Stimulated activated memory B cell treated with anti-CD40 and anti-IgM and Interleukin-4, amounts not matched to agents 10 μg/mL and 1 μg/mL and 100 μg/mL, for 72 hours (primary cell): ENCODE results near the gene AK5.
"Not testable (repeated sequence)": the region's sequence is repeated elsewhere in the genome, so short reads cannot be mapped to it uniquely, and the experiment has no call there.

ENCODE experiments used
- ATAC-seq: fragments of 150-1000 bp; cut with Tn5 transposase; 2 replicates; pipeline ENCODE4 v1.10.0; 2021
- H3K27ac Mint-ChIP-seq: one replicate; pipeline ENCODE4 v1.8.0; 2022; ENCODE audit warnings: mild to moderate bottlenecking, mixed read lengths
- H3K27me3 Mint-ChIP-seq: one replicate; pipeline ENCODE4 v1.8.0; 2022; ENCODE audit warnings: mixed read lengths
- H3K36me3 Mint-ChIP-seq: one replicate; pipeline ENCODE4 v1.8.0; 2022; ENCODE audit warnings: mixed read lengths
- H3K4me1 Mint-ChIP-seq: one replicate; pipeline ENCODE4 v1.8.0; 2022; ENCODE audit warnings: mixed read lengths
- H3K4me3 Mint-ChIP-seq: one replicate; pipeline ENCODE4 v1.8.0; 2022; ENCODE audit warnings: mild to moderate bottlenecking, moderate library complexity, mixed read lengths
- H3K9me3 Mint-ChIP-seq: one replicate; pipeline ENCODE4 v1.8.0; 2022; ENCODE audit warnings: mixed read lengths

AK5 gene

DNA sequence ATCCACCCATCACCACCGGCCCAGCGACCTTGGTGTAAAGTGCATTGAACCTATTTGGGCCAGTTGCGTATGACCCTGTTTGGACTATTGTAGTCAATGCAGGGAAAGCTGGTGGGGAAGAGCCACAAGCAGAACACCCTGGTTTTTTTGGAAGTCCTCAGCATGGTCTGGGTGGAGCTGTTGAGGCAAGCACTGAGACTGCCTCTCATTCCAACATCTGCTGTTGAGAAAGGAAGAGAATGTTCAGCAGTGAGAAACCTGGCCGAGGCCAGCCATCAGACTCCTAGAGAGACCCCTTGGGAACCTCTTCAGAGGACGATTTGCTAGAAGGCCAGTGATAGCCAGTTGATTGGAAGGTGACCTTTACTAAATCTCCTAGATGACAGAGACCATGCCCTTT lies 217.6 kb downstream of the AK5 start:
- H3K36me3 Mint-ChIP-seq, result no peaks in the 10 kb centered on the region
- no peak overlapping the region for H3K4me3 Mint-ChIP-seq
- H3K27ac Mint-ChIP-seq, result no peak overlapping the region
- peaks cover 19% of the 10 kb centered on the region for H3K27me3 Mint-ChIP-seq
- ATAC-seq, result no peak
- peaks cover 6% of the 10 kb centered on the region for H3K9me3 Mint-ChIP-seq
- no peaks in the 10 kb centered on the region for H3K4me1 Mint-ChIP-seq

GRCh38 chr1:77504986-77505385 lies 223.2 kb downstream of the AK5 start:
- Mint-ChIP-seq H3K27ac (no peak overlapping the region), H3K27me3 (peaks cover 17% of the 10 kb centered on the region), H3K4me3 (no peak overlapping the region), H3K9me3 (no peaks in the 10 kb centered on the region), H3K4me1 (peaks cover 6% of the 10 kb centered on the region), H3K36me3 (no peaks in the 10 kb centered on the region)
- ATAC-seq, result no peak

DNA sequence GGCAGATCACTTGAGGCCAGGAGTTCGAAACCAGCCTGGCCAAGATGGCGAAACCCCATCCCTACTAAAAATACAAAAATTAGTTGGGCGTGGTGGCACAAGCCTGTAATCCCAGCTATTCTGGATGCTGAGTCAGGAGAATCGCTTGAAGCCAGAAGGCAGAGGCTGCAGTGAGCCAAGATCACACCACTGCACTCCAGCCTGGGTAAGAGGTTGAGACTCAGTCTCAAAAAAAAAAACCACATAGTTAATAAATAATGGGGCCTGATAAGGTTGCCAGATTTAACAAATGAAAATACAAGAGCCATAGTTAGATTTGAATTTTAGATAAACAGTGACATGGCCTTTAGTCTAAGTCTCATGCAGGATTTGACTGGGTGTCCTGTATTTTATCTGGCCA lies 225.0 kb downstream of the AK5 start:
- Mint-ChIP-seq H3K4me3 (no peak overlapping the region), H3K27me3 (peaks cover 17% of the 10 kb centered on the region), H3K9me3 (no peaks in the 10 kb centered on the region), H3K36me3 (no peaks in the 10 kb centered on the region), H3K27ac (no peak overlapping the region), H3K4me1 (peaks cover 6% of the 10 kb centered on the region)
- ATAC-seq, result no peak

GRCh38 chr1:77509051-77509492 lies 227.3 kb downstream of the AK5 start:
- peaks cover 6% of the 10 kb centered on the region for H3K4me1 Mint-ChIP-seq
- H3K27me3 Mint-ChIP-seq, result peaks cover 8% of the 10 kb centered on the region
- no peak for ATAC-seq
- no peaks in the 10 kb centered on the region for H3K36me3 Mint-ChIP-seq
- peaks cover 5% of the 10 kb centered on the region for H3K9me3 Mint-ChIP-seq
- H3K4me3 Mint-ChIP-seq, result no peak overlapping the region
- H3K27ac Mint-ChIP-seq, result no peak overlapping the region

DNA sequence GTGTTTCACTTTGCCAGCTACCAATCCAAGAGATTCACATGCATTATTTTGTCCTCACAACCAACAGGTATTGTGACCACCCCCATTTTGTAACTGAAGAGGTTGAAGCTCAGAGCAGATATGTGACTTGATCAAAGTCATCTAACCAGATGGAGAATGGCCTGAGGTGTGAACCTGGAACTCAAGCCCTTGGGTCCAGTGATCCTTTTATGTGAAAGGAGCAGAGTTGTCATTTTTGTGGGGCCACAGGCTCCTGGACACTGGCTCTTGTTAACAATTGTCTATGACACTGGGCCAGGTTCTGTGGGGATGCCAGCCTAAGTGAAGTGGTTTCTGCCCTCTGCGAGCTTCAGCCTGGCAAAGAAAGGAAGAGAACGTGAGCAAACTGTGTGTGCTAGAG lies 228.1 kb downstream of the AK5 start:
- H3K4me1 Mint-ChIP-seq, result peaks cover 5% of the 10 kb centered on the region
- ATAC-seq, result no peak
- no peaks in the 10 kb centered on the region for H3K36me3 Mint-ChIP-seq
- no peak overlapping the region for H3K4me3 Mint-ChIP-seq
- H3K27ac Mint-ChIP-seq, result no peak overlapping the region
- peaks cover 5% of the 10 kb centered on the region for H3K9me3 Mint-ChIP-seq
- peaks cover 5% of the 10 kb centered on the region for H3K27me3 Mint-ChIP-seq

- Mint-ChIP-seq H3K36me3 (no peaks in the 10 kb centered on the region), H3K9me3 (peaks cover 5% of the 10 kb centered on the region), H3K4me3 (no peak overlapping the region), H3K4me1 (no peaks in the 10 kb centered on the region), H3K27ac (no peak overlapping the region), H3K27me3 (peaks cover 14% of the 10 kb centered on the region)
- no peak for ATAC-seq
These were observed 229.6 kb downstream of the AK5 start for GRCh38 chr1:77511440-77511840.

DNA sequence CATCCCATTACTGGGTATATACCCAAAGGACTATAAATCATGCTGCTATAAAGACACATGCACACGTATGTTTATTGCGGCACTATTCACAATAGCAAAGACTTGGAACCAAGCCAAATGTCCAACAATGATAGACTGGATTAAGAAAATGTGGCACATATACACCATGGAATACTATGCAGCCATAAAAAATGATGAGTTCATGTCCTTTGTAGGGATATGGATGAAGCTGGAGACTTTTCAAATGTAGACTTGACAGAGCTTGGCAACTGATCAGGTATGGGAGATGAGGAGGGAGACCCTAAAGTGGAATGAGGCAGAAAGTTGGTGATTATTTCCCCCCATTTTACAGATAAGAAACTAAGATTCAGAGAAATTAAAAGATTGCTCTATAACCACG lies 230.8 kb downstream of the AK5 start:
- not testable (repeated sequence) for ATAC-seq, H3K9me3 Mint-ChIP-seq, H3K4me3 Mint-ChIP-seq, H3K4me1 Mint-ChIP-seq, H3K36me3 Mint-ChIP-seq, H3K27ac Mint-ChIP-seq
- peaks cover 22% of the 10 kb centered on the region for H3K27me3 Mint-ChIP-seq

GRCh38 chr1:77513839-77514763 lies 232.3 kb downstream of the AK5 start:
- no peak for ATAC-seq
- Mint-ChIP-seq H3K27ac (no peak overlapping the region), H3K9me3 (peaks cover 8% of the 10 kb centered on the region), H3K27me3 (peaks cover 22% of the 10 kb centered on the region), H3K4me3 (no peak overlapping the region), H3K4me1 (no peaks in the 10 kb centered on the region), H3K36me3 (no peaks in the 10 kb centered on the region)

GRCh38 chr1:77514921-77515776 lies 233.3 kb downstream of the AK5 start:
- no peaks in the 10 kb centered on the region for H3K4me1 Mint-ChIP-seq
- peak; percentile 28 for ATAC-seq
- peaks cover 24% of the 10 kb centered on the region for H3K27me3 Mint-ChIP-seq
- H3K36me3 Mint-ChIP-seq, result no peaks in the 10 kb centered on the region
- H3K4me3 Mint-ChIP-seq, result no peak overlapping the region
- peaks cover 8% of the 10 kb centered on the region for H3K9me3 Mint-ChIP-seq
- H3K27ac Mint-ChIP-seq, result no peak overlapping the region

DNA sequence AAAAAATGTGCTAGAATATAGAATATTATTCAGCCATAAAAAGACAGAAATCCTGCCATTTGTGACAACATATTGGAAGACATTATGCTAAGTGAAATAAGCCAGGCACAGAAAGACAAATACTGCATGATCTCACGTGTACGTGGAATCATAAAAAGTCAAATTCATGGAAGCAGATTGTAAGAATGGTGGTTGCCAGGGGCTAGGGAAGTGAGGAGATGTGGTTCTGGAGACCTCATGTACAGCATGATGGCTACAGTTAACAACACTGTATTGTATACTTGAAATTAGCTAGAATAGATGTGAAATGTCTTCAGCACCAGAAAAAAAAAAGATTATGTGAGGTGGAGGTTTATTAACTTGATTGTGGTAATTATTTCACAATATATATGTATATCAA lies 234.3 kb downstream of the AK5 start:
- H3K27me3 Mint-ChIP-seq, result peaks cover 30% of the 10 kb centered on the region
- peaks cover 4% of the 10 kb centered on the region for H3K36me3 Mint-ChIP-seq
- no peak overlapping the region for H3K4me3 Mint-ChIP-seq
- peaks cover 12% of the 10 kb centered on the region for H3K9me3 Mint-ChIP-seq
- no peak for ATAC-seq
- H3K4me1 Mint-ChIP-seq, result no peaks in the 10 kb centered on the region
- no peak overlapping the region for H3K27ac Mint-ChIP-seq

GRCh38 chr1:77524038-77524437 lies 242.2 kb downstream of the AK5 start:
- Mint-ChIP-seq H3K9me3 (peaks cover 8% of the 10 kb centered on the region), H3K4me3 (no peak overlapping the region), H3K4me1 (no peaks in the 10 kb centered on the region), H3K27ac (no peak overlapping the region), H3K36me3 (peaks cover 4% of the 10 kb centered on the region), H3K27me3 (peaks cover 15% of the 10 kb centered on the region)
- ATAC-seq, result no peak

GRCh38 chr1:77531149-77531548 lies 249.3 kb downstream of the AK5 start:
- H3K4me3 Mint-ChIP-seq, ATAC-seq: not testable (repeated sequence)

DNA sequence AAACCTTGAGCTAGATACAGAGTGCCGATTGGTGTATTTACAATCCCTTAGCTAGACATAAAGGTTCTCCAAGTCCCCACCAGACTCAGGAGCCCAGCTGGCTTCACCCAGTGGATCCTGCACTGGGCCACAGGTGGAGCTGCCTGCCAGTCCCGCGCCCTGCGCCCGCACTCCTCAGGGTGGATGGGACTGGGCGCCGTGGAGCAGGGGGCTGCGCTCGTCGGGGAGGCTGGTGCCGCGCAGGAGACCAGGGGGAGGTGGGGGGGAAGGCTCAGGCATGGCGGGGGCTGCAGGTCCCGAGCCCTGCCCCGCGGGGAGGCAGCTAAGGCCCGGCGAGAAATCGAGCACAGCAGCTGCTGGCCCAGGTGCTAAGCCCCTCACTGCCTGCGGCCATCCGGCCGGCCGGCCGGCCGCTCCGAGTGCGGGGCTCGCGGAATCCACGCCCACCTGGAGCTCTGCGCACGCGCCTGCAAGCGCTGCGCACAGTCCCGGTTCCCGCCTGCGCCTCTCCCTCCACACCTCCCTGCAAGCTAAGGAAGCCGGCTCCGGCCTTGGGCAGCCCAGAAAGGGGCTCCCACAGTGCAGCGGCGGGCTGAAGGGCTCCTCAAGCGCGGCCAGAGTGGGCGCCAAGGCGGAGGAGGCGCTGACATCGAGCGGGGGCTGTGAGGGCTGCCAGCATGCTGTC lies 249.9 kb downstream of the AK5 start:
- H3K27ac Mint-ChIP-seq, H3K4me3 Mint-ChIP-seq, ATAC-seq, H3K9me3 Mint-ChIP-seq, H3K4me1 Mint-ChIP-seq, H3K36me3 Mint-ChIP-seq: not testable (repeated sequence)
- H3K27me3 Mint-ChIP-seq, result peaks cover 12% of the 10 kb centered on the region

More at GRCh38 chr1:77531149-77531548, 249.3 kb downstream of the AK5 start:
- not testable (repeated sequence) for H3K4me1 Mint-ChIP-seq, H3K36me3 Mint-ChIP-seq, H3K27me3 Mint-ChIP-seq, H3K27ac Mint-ChIP-seq, H3K9me3 Mint-ChIP-seq

DNA sequence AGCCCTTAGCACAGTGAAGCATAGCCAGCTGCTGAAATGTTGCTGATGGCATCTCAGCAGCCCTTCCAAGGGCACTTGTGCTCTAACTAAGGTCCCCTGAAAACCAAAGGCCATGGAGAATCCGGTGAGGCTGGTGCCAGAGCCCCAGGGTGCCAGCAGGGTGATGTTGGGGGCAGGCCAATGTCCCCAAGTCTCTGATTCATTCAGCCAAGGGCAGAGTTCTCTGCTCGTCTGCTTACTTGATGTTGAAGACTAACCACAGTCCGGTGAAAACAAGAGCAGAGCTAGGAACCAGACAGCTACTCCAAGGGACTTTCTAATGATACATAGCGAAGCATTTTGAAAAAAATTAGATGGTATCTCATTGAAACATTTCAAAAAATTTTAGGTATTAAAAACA lies 250.8 kb downstream of the AK5 start:
- ATAC-seq, result no peak
- H3K9me3 Mint-ChIP-seq, result no peaks in the 10 kb centered on the region

GRCh38 chr1:77533660-77534305 lies 252.0 kb downstream of the AK5 start:
- ATAC-seq, result no peak
- peak overlapping the region; percentile 7 for H3K27ac Mint-ChIP-seq
- no peak overlapping the region for H3K4me3 Mint-ChIP-seq

More for the DNA sequence above, 250.8 kb downstream of the AK5 start:
- Mint-ChIP-seq H3K4me3 (no peak overlapping the region), H3K36me3 (no peaks in the 10 kb centered on the region), H3K4me1 (peaks cover 7% of the 10 kb centered on the region), H3K27me3 (peaks cover 19% of the 10 kb centered on the region), H3K27ac (no peak overlapping the region)

More at GRCh38 chr1:77533660-77534305, 252.0 kb downstream of the AK5 start:
- Mint-ChIP-seq H3K36me3 (no peaks in the 10 kb centered on the region), H3K4me1 (peaks cover 7% of the 10 kb centered on the region), H3K27me3 (peaks cover 19% of the 10 kb centered on the region), H3K9me3 (no peaks in the 10 kb centered on the region)
